Mammary epithelial cell (primary cell): Measurements from ENCODE around the gene SMIM7.

Experiments used
- EZH2 ChIP-seq: IDR thresholded peaks from 2 replicates; pipeline ENCODE4 v1.6.1; 2012; ENCODE audit warnings: low read length, inconsistent platforms, borderline replicate concordance
- TF ChIP-seq, protein P1 (sequence below), 2 donors: IDR thresholded peaks in 1 of 2; conservative IDR thresholded peaks in 1 of 2; 2 replicates each; pipeline ENCODE4 v1.5.1; 2011 to 2012; ENCODE audit warnings: inconsistent platforms in 2 of 2, low read length in 2 of 2, mild to moderate bottlenecking in 2 of 2, control low read depth in 1 of 2, low read depth in 1 of 2; ENCODE audit not compliant: insufficient read depth in 1 of 2; ENCODE audit errors: extremely low read depth in 1 of 2

DNA sequence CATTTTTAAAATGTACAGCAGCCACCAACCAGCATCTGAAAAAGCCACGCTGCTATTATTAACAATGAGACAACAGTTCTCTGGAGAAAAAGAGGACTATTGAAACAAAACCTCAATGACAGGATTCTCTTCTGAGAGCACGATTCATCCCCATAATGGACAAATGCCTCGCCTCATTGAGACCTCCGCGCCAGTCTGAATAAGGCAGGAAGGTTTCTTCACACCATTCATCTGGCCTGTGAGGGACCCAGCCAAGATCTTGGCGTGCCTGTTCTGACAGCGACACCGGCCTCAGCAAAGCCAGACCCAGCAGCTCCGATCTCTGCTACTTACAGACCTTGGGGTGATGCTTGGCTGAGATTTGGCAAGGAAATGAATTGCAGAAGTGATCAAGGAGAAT is 14.8 kb downstream of the SMIM7 start:
- TF ChIP-seq, protein P1, sequence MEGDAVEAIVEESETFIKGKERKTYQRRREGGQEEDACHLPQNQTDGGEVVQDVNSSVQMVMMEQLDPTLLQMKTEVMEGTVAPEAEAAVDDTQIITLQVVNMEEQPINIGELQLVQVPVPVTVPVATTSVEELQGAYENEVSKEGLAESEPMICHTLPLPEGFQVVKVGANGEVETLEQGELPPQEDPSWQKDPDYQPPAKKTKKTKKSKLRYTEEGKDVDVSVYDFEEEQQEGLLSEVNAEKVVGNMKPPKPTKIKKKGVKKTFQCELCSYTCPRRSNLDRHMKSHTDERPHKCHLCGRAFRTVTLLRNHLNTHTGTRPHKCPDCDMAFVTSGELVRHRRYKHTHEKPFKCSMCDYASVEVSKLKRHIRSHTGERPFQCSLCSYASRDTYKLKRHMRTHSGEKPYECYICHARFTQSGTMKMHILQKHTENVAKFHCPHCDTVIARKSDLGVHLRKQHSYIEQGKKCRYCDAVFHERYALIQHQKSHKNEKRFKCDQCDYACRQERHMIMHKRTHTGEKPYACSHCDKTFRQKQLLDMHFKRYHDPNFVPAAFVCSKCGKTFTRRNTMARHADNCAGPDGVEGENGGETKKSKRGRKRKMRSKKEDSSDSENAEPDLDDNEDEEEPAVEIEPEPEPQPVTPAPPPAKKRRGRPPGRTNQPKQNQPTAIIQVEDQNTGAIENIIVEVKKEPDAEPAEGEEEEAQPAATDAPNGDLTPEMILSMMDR (conservative IDR thresholded peaks at IDR 0.05 in 1 of 2, IDR thresholded peaks at IDR 0.05 in 1 of 2; ENCODE audit: extremely low read depth in 1 of 2, insufficient read depth in 1 of 2, low read depth in 1 of 2, low read length in 2 of 2), result no peak
- no peak for TF ChIP-seq EZH2
